ENCODE measurements around the gene MSL3.

- TF ChIP-seq POLR2AphosphoS5 (IDR thresholded peaks at IDR 0.05; ENCODE audit: low read depth) (no peak), CTCF (IDR thresholded peaks at IDR 0.05; ENCODE audit: insufficient read depth, low read length) (no peak)
Observed at GRCh38 chrX:11784543-11784942, 26.5 kb downstream of the MSL3 start.
